Spleen (tissue), 7 donors: ENCODE data around the gene DEPDC5.

Experiments used
- POLR2AphosphoS5 ChIP-seq, 3 donors: sonication (generic); formaldehyde crosslinking; IDR thresholded peaks; one replicate each; pipeline ENCODE4 v1.5.1; 2017; ENCODE audit warnings: antibody characterized with exemption in 3 of 3
- TF ChIP-seq, protein P1 (sequence below), 11 experiments: fragments of 200-600 bp in 7 of 11; fragments of 450-650 bp in 4 of 11; sonication (generic) in 4 of 11; IDR thresholded peaks in 8 of 11; conservative IDR thresholded peaks in 3 of 11; 1 replicate in 7 of 11; 2 replicates in 4 of 11; pipeline versions ENCODE4 v1.4.0 to v1.8.0; 2016 to 2021; ENCODE audit warnings: antibody characterized with exemption in 11 of 11, inconsistent platforms in 4 of 11, mild to moderate bottlenecking in 1 of 11
- donor health status: DM: no; HTN: no; CAD: no; lungs with moderate emphysema.
- donor health status: DM: no; HTN: no; CAD: no.
- donor health status: DM: no; HTN: no; CAD: no.

DNA sequence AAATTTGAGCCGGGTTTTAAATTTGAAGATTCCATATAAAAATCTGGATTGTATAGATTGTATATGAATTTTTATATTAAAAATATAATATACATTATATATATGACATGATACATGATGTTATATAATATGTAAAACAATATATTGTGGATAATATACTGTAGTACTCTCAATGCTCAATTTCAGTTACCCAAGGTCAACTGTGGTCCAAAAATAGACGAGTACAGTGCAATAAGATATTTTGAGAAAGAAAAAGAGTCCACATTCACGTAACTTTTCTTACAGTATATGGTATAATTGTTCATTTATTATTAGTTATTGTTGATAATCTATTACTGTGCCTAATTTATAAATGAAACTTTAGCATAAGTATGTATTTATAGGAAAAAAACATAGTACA, 96.3 kb downstream of the DEPDC5 start:
- TF ChIP-seq, protein P1, sequence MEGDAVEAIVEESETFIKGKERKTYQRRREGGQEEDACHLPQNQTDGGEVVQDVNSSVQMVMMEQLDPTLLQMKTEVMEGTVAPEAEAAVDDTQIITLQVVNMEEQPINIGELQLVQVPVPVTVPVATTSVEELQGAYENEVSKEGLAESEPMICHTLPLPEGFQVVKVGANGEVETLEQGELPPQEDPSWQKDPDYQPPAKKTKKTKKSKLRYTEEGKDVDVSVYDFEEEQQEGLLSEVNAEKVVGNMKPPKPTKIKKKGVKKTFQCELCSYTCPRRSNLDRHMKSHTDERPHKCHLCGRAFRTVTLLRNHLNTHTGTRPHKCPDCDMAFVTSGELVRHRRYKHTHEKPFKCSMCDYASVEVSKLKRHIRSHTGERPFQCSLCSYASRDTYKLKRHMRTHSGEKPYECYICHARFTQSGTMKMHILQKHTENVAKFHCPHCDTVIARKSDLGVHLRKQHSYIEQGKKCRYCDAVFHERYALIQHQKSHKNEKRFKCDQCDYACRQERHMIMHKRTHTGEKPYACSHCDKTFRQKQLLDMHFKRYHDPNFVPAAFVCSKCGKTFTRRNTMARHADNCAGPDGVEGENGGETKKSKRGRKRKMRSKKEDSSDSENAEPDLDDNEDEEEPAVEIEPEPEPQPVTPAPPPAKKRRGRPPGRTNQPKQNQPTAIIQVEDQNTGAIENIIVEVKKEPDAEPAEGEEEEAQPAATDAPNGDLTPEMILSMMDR (IDR thresholded peaks at IDR 0.05 in 8 of 11, conservative IDR thresholded peaks at IDR 0.05 in 3 of 11) = no peak
- TF ChIP-seq POLR2AphosphoS5 (IDR thresholded peaks at IDR 0.05) = no peak
